Nephron progenitor cell (in vitro differentiated cells): ENCODE measurements around the gene RCBTB1.
A peak's percentile ranks its signal among the peaks of the same experiment; 100 is the strongest.

Source experiments
- DNase-seq: peaks from one replicate; pipeline ENCODE4 v3.0.0; 2021
- H3K27ac Mint-ChIP-seq: 2 replicates; pipeline ENCODE4 v1.8.0; 2021; ENCODE audit warnings: mild to moderate bottlenecking, moderate library complexity, mixed read lengths
- H3K27me3 Mint-ChIP-seq: 2 replicates; pipeline ENCODE4 v1.8.0; 2021; ENCODE audit warnings: mild to moderate bottlenecking, low read depth, mixed read lengths; ENCODE audit not compliant: poor library complexity
- H3K36me3 Mint-ChIP-seq: 2 replicates; pipeline ENCODE4 v1.8.0; 2021; ENCODE audit warnings: low read depth, mixed read lengths
- H3K4me1 Mint-ChIP-seq: 2 replicates; pipeline ENCODE4 v1.8.0; 2021; ENCODE audit warnings: mixed read lengths
- H3K4me3 Mint-ChIP-seq: 2 replicates; pipeline ENCODE4 v1.8.0; 2021; ENCODE audit warnings: mild to moderate bottlenecking, moderate library complexity, mixed read lengths
- H3K9me3 Mint-ChIP-seq: 2 replicates; pipeline ENCODE4 v1.8.0; 2021; ENCODE audit warnings: mild to moderate bottlenecking, moderate library complexity, mixed read lengths
- CTCF ChIP-seq: fragments of 200-600 bp; sonication (generic); IDR thresholded peaks from 2 replicates; pipeline ENCODE4 v1.5.0; 2021; ENCODE audit warnings: antibody characterized with exemption

The RCBTB1 gene

GRCh38 chr13:49533591-49534269 is 51.6 kb downstream of the RCBTB1 start:
- Mint-ChIP-seq H3K4me1 (peaks cover 49% of the 10 kb centered on the region), H3K9me3 (no peaks in the 10 kb centered on the region), H3K36me3 (peaks cover 79% of the 10 kb centered on the region), H3K27ac (peak overlapping the region; percentile 66), H3K27me3 (no peaks in the 10 kb centered on the region), H3K4me3 (no peak overlapping the region)
- no peak for DNase-seq
- TF ChIP-seq CTCF: no peak

GRCh38 chr13:49533011-49533410 is 52.3 kb downstream of the RCBTB1 start:
- peaks cover 49% of the 10 kb centered on the region for H3K4me1 Mint-ChIP-seq
- no peak for TF ChIP-seq CTCF
- DNase-seq: no peak
- peaks cover 82% of the 10 kb centered on the region for H3K36me3 Mint-ChIP-seq
- peak overlapping the region; percentile 49 for H3K4me3 Mint-ChIP-seq
- H3K27me3 Mint-ChIP-seq: no peaks in the 10 kb centered on the region
- peak overlapping the region; percentile 97 for H3K27ac Mint-ChIP-seq
- H3K9me3 Mint-ChIP-seq: no peaks in the 10 kb centered on the region

- Mint-ChIP-seq H3K4me3 (peak overlapping the region; percentile 49), H3K27me3 (no peaks in the 10 kb centered on the region), H3K27ac (peak overlapping the region; percentile 97), H3K4me1 (peaks cover 49% of the 10 kb centered on the region), H3K9me3 (no peaks in the 10 kb centered on the region), H3K36me3 (peaks cover 79% of the 10 kb centered on the region)
- no peak for DNase-seq
- TF ChIP-seq CTCF: no peak
These were observed 52.8 kb downstream of the RCBTB1 start for GRCh38 chr13:49532593-49532992.

GRCh38 chr13:49530457-49530856 is 54.9 kb downstream of the RCBTB1 start:
- Mint-ChIP-seq H3K4me3 (no peak overlapping the region), H3K27ac (peak overlapping the region; percentile 73), H3K9me3 (no peaks in the 10 kb centered on the region), H3K27me3 (no peaks in the 10 kb centered on the region), H3K36me3 (peaks cover 68% of the 10 kb centered on the region), H3K4me1 (peaks cover 49% of the 10 kb centered on the region)
- no peak for DNase-seq
- no peak for TF ChIP-seq CTCF

- TF ChIP-seq CTCF: no peak
- Mint-ChIP-seq H3K9me3 (no peaks in the 10 kb centered on the region), H3K4me1 (peaks cover 31% of the 10 kb centered on the region), H3K27me3 (no peaks in the 10 kb centered on the region), H3K27ac (no peak overlapping the region), H3K4me3 (no peak overlapping the region), H3K36me3 (peaks cover 46% of the 10 kb centered on the region)
- no peak for DNase-seq
These were observed 57.2 kb downstream of the RCBTB1 start for GRCh38 chr13:49528161-49528560.

GRCh38 chr13:49527123-49527522 is 58.2 kb downstream of the RCBTB1 start:
- no peak for DNase-seq
- no peak overlapping the region for H3K27ac Mint-ChIP-seq
- H3K27me3 Mint-ChIP-seq: no peaks in the 10 kb centered on the region
- no peak overlapping the region for H3K4me3 Mint-ChIP-seq
- H3K4me1 Mint-ChIP-seq: peaks cover 21% of the 10 kb centered on the region
- H3K9me3 Mint-ChIP-seq: no peaks in the 10 kb centered on the region
- H3K36me3 Mint-ChIP-seq: peaks cover 44% of the 10 kb centered on the region
- TF ChIP-seq CTCF: no peak
